Parathyroid adenoma (tissue), 2 donors: ENCODE measurements around the gene SPECC1L.

Experiments used
- H2AFZ ChIP-seq: fragments of 300-600 bp; sonication (generic); one replicate; pipeline ENCODE4 v1.7.0; 2017; ENCODE audit warnings: antibody characterized with exemption, mild to moderate bottlenecking
- H3K27ac ChIP-seq: fragments of 300-600 bp; sonication (generic); one replicate; pipeline ENCODE4 v1.7.0; 2017
- H3K27me3 ChIP-seq: fragments of 300-600 bp; sonication (generic); one replicate; pipeline ENCODE4 v1.7.0; 2017; ENCODE audit warnings: low read length; ENCODE audit not compliant: control insufficient read depth, insufficient read depth
- H3K36me3 ChIP-seq: fragments of 300-600 bp; sonication (generic); one replicate; pipeline ENCODE4 v1.7.0; 2017; ENCODE audit warnings: low read length; ENCODE audit not compliant: control insufficient read depth, insufficient read depth
- H3K4me1 ChIP-seq: fragments of 300-600 bp; sonication (generic); one replicate; pipeline ENCODE4 v1.7.0; 2017; ENCODE audit warnings: control low read depth
- H3K4me2 ChIP-seq: fragments of 300-600 bp; sonication (generic); one replicate; pipeline ENCODE4 v1.7.0; 2017; ENCODE audit warnings: low read length
- H3K4me3 ChIP-seq: fragments of 300-600 bp; sonication (generic); one replicate; pipeline ENCODE4 v1.7.0; 2017; ENCODE audit warnings: low read depth, low read length
- H3K79me2 ChIP-seq: fragments of 300-600 bp; sonication (generic); one replicate; pipeline ENCODE4 v1.7.0; 2017; ENCODE audit warnings: control low read depth
- H3K9ac ChIP-seq: fragments of 300-600 bp; sonication (generic); one replicate; pipeline ENCODE4 v1.7.0; 2017; ENCODE audit warnings: mild to moderate bottlenecking
- H3K9me3 ChIP-seq: fragments of 300-600 bp; sonication (generic); one replicate; pipeline ENCODE4 v1.7.0; 2017; ENCODE audit warnings: low read length; ENCODE audit not compliant: control insufficient read depth
- CTCF ChIP-seq: fragments of 300-600 bp; sonication (generic); IDR thresholded peaks from one replicate; pipeline ENCODE4 v1.7.0; 2017; ENCODE audit warnings: antibody characterized with exemption, mild to moderate bottlenecking
- donor health status: primary hyperparathyroidism.

The SPECC1L gene

GRCh38 chr22:24431309-24432034 is 160.8 kb downstream of the SPECC1L start:
- Histone ChIP-seq H3K27ac (no peak overlapping the region), H3K4me1 (no peaks in the 10 kb centered on the region), H3K27me3 (no peaks in the 10 kb centered on the region), H3K4me2 (no peak overlapping the region), H3K79me2 (no peaks in the 10 kb centered on the region), H3K9me3 (no peaks in the 10 kb centered on the region), H3K4me3 (no peak overlapping the region), H3K9ac (no peak overlapping the region), H3K36me3 (no peaks in the 10 kb centered on the region), H2AFZ (no peak overlapping the region)
- TF ChIP-seq CTCF: no peak

GRCh38 chr22:24432059-24432853 is 161.6 kb downstream of the SPECC1L start:
- H3K27me3 ChIP-seq: no peaks in the 10 kb centered on the region
- H3K36me3 ChIP-seq: no peaks in the 10 kb centered on the region
- no peak overlapping the region for H3K27ac ChIP-seq
- no peaks in the 10 kb centered on the region for H3K9me3 ChIP-seq
- H3K9ac ChIP-seq: no peak overlapping the region
- H3K4me3 ChIP-seq: no peak overlapping the region
- no peaks in the 10 kb centered on the region for H3K4me1 ChIP-seq
- H3K79me2 ChIP-seq: no peaks in the 10 kb centered on the region
- H2AFZ ChIP-seq: no peak overlapping the region
- no peak overlapping the region for H3K4me2 ChIP-seq
- TF ChIP-seq CTCF: no peak

- Histone ChIP-seq H3K4me1 (no peaks in the 10 kb centered on the region), H3K9ac (no peak overlapping the region)
These were observed 162.6 kb downstream of the SPECC1L start for GRCh38 chr22:24433001-24433827.

GRCh38 chr22:24433828-24434470 is 163.3 kb downstream of the SPECC1L start:
- no peak overlapping the region for H3K4me3 ChIP-seq
- no peaks in the 10 kb centered on the region for H3K36me3 ChIP-seq
- no peak overlapping the region for H3K4me2 ChIP-seq
- no peak overlapping the region for H3K9ac ChIP-seq
- H2AFZ ChIP-seq: no peak overlapping the region
- no peaks in the 10 kb centered on the region for H3K4me1 ChIP-seq
- no peaks in the 10 kb centered on the region for H3K27me3 ChIP-seq
- H3K79me2 ChIP-seq: no peaks in the 10 kb centered on the region
- no peaks in the 10 kb centered on the region for H3K9me3 ChIP-seq
- peak overlapping the region; percentile 54 for H3K27ac ChIP-seq
- TF ChIP-seq CTCF: no peak

More at GRCh38 chr22:24433001-24433827, 162.6 kb downstream of the SPECC1L start:
- H3K27me3 ChIP-seq: no peaks in the 10 kb centered on the region
- H3K4me3 ChIP-seq: no peak overlapping the region
- H2AFZ ChIP-seq: no peak overlapping the region
- H3K9me3 ChIP-seq: no peaks in the 10 kb centered on the region
- TF ChIP-seq CTCF: no peak
- no peak overlapping the region for H3K27ac ChIP-seq
- H3K79me2 ChIP-seq: no peaks in the 10 kb centered on the region
- H3K36me3 ChIP-seq: no peaks in the 10 kb centered on the region
- H3K4me2 ChIP-seq: no peak overlapping the region
